WTC11 (cell line): Measurements from ENCODE around the gene SMIM44. TPM values are rescaled to one million over a fixed set of nuclear protein-coding genes. Genes with fewer than 3 reads are reported as not detected.

ENCODE experiments used
- ATAC-seq: fragments of 200-7000 bp; cut with Tn5 transposase; 2 replicates; pipeline ENCODE4 v1.10.0; 2021; ENCODE audit warnings: mild to moderate bottlenecking, moderate library complexity
- CTCF ChIA-PET: fragments of 300-600 bp; sonication (Branson Sonifier 250); formaldehyde crosslinking; loops from one replicate; lab custom pipeline; 2021; ENCODE audit warnings: antibody characterized with exemption; lab: Charles Lee
- POLR2A ChIA-PET: fragments of 350-600 bp; sonication (Branson Sonifier 250); formaldehyde crosslinking; loops from one replicate; lab custom pipeline; 2021; ENCODE audit warnings: antibody characterized with exemption; lab: Charles Lee
- DNase-seq: peaks from one replicate; pipeline ENCODE4 v3.0.0; 2021; ENCODE audit warnings: low spot score
- H3K27ac Mint-ChIP-seq: 2 replicates; pipeline ENCODE4 v1.8.0; 2021; ENCODE audit warnings: mixed read lengths
- H3K27me3 Mint-ChIP-seq: 2 replicates; pipeline ENCODE4 v1.8.0; 2021; ENCODE audit warnings: low read depth, mild to moderate bottlenecking, moderate library complexity, mixed read lengths
- H3K36me3 Mint-ChIP-seq: 2 replicates; pipeline ENCODE4 v1.8.0; 2021; ENCODE audit warnings: mixed read lengths
- H3K4me1 Mint-ChIP-seq: 2 replicates; pipeline ENCODE4 v1.8.0; 2022; ENCODE audit warnings: mixed read lengths
- H3K4me3 Mint-ChIP-seq: 2 replicates; pipeline ENCODE4 v1.8.0; 2021; ENCODE audit warnings: mild to moderate bottlenecking, moderate library complexity, mixed read lengths
- H3K9me3 Mint-ChIP-seq: 2 replicates; pipeline ENCODE4 v1.8.0; 2021; ENCODE audit warnings: mixed read lengths
- AR ChIP-seq: fragments of 250-450 bp; sonication (Bioruptor Pico); IDR thresholded peaks from 2 replicates; pipeline ENCODE4 v1.9.0; 2021; ENCODE audit warnings: mild to moderate bottlenecking
- ATF3 ChIP-seq: sonication (generic); formaldehyde crosslinking; conservative IDR thresholded peaks from 2 replicates; pipeline ENCODE4 v1.8.1; 2022; ENCODE audit warnings: mild to moderate bottlenecking, missing genetic modification reagents
- E2F4 ChIP-seq: sonication (generic); formaldehyde crosslinking; IDR thresholded peaks from 2 replicates; pipeline ENCODE4 v1.8.1; 2022; ENCODE audit warnings: low read depth, mild to moderate bottlenecking, moderate library complexity, missing genetic modification reagents, borderline replicate concordance
- EMX1 ChIP-seq: fragments of 250-450 bp; sonication (Bioruptor Pico); IDR thresholded peaks from 2 replicates; pipeline ENCODE4 v1.8.0; 2021; ENCODE audit warnings: mild to moderate bottlenecking
- ETV6 ChIP-seq: sonication (generic); formaldehyde crosslinking; IDR thresholded peaks from 2 replicates; pipeline ENCODE4 v1.8.1; 2022; ENCODE audit warnings: mild to moderate bottlenecking, missing genetic modification reagents
- FOXK1 ChIP-seq: sonication (generic); formaldehyde crosslinking; IDR thresholded peaks from 2 replicates; pipeline ENCODE4 v1.8.0; 2022; ENCODE audit warnings: mild to moderate bottlenecking, moderate library complexity, missing genetic modification reagents
- GABPB1 ChIP-seq: sonication (generic); formaldehyde crosslinking; IDR thresholded peaks from 2 replicates; pipeline ENCODE4 v1.8.1; 2023; ENCODE audit warnings: mild to moderate bottlenecking, missing genetic modification reagents
- GTF2I ChIP-seq: fragments of 250-450 bp; sonication (Bioruptor Pico); conservative IDR thresholded peaks from 2 replicates; pipeline ENCODE4 v1.4.0; 2021; ENCODE audit warnings: mild to moderate bottlenecking
- MAX ChIP-seq: sonication (generic); formaldehyde crosslinking; IDR thresholded peaks from 2 replicates; pipeline ENCODE4 v1.8.0; 2022; ENCODE audit warnings: mild to moderate bottlenecking, missing genetic modification reagents
- MYBL2 ChIP-seq: sonication (generic); formaldehyde crosslinking; IDR thresholded peaks from 2 replicates; pipeline ENCODE4 v1.8.1; 2023; ENCODE audit warnings: mild to moderate bottlenecking, moderate library complexity, missing genetic modification reagents
- PRRX2 ChIP-seq: fragments of 250-450 bp; sonication (Bioruptor Pico); IDR thresholded peaks from 2 replicates; pipeline ENCODE4 v1.8.0; 2021; ENCODE audit warnings: mild to moderate bottlenecking
- SMAD3 ChIP-seq: sonication (generic); formaldehyde crosslinking; IDR thresholded peaks from 2 replicates; pipeline ENCODE4 v1.8.0; 2022; ENCODE audit warnings: missing genetic modification reagents, mild to moderate bottlenecking, borderline replicate concordance
- TEAD1 ChIP-seq: sonication (generic); formaldehyde crosslinking; IDR thresholded peaks from 2 replicates; pipeline ENCODE4 v1.8.0; 2022; ENCODE audit warnings: mild to moderate bottlenecking, missing genetic modification reagents
- ZSCAN18 ChIP-seq: fragments of 250-450 bp; sonication (Bioruptor Pico); IDR thresholded peaks from 2 replicates; pipeline ENCODE4 v2.1.2; 2022; ENCODE audit warnings: mild to moderate bottlenecking, moderate library complexity
- total RNA-seq: library from RNA; stranded (reverse); gene quantifications from 3 replicates; pipeline ENCODE4 v1.2.3, GENCODE V29; 2021
- TF ChIP-seq, protein P1 (sequence below): fragments of 200-600 bp; IDR thresholded peaks from 2 replicates; pipeline ENCODE4 v1.8.0; 2022; ENCODE audit warnings: antibody characterized with exemption
- TF ChIP-seq, protein P2 (sequence below): fragments of 250-450 bp; sonication (Bioruptor Pico); IDR thresholded peaks from 2 replicates; pipeline ENCODE4 v1.8.0; 2021; ENCODE audit warnings: mild to moderate bottlenecking
- TF ChIP-seq, protein P3 (sequence below): sonication (generic); formaldehyde crosslinking; IDR thresholded peaks from 2 replicates; pipeline ENCODE4 v1.8.0; 2022; ENCODE audit warnings: missing genetic modification reagents
- TF ChIP-seq, protein P4 (sequence below): fragments of 250-450 bp; sonication (Bioruptor Pico); IDR thresholded peaks from 2 replicates; pipeline ENCODE4 v1.9.0; 2021; ENCODE audit warnings: mild to moderate bottlenecking

The SMIM44 gene
- total RNA-seq, 1 experiment from 2014 or later, result not detected

DNA sequence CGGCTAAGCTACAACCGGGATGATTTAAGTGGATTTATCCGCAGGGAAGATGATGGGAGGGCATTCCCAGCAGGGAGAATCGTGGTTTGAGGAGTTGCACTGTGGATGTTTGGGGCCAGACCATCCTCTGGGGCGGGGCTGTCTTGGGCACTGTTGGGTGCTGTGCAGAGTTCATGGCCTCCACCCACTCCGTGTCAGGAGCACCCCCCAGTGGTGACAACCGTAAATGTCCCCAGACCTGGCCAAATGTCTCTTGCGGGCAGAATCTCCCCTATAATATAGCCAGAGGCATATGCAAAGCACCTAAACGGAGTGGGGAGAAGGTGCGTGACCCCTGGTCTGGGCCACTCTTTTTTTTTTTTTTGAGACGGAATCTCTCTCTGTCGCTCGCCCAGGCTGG lies 43.2 kb downstream of the SMIM44 start:
- Mint-ChIP-seq H3K36me3 (no peaks in the 10 kb centered on the region), H3K4me1 (peaks cover 17% of the 10 kb centered on the region), H3K27ac (no peak overlapping the region), H3K27me3 (no peaks in the 10 kb centered on the region), H3K4me3 (no peak overlapping the region), H3K9me3 (no peaks in the 10 kb centered on the region)
- ChIA-PET POLR2A (no interaction called here), CTCF (interaction anchor here (0.6 to 4.0 kb wide), 8 partner anchors 9 to 135 kb away, joined by 3 to 21 read pairs (median 4); no protein-coding TSS in a partner anchor)
- no peak for TF ChIP-seq SMAD3
- TF ChIP-seq, protein P1, sequence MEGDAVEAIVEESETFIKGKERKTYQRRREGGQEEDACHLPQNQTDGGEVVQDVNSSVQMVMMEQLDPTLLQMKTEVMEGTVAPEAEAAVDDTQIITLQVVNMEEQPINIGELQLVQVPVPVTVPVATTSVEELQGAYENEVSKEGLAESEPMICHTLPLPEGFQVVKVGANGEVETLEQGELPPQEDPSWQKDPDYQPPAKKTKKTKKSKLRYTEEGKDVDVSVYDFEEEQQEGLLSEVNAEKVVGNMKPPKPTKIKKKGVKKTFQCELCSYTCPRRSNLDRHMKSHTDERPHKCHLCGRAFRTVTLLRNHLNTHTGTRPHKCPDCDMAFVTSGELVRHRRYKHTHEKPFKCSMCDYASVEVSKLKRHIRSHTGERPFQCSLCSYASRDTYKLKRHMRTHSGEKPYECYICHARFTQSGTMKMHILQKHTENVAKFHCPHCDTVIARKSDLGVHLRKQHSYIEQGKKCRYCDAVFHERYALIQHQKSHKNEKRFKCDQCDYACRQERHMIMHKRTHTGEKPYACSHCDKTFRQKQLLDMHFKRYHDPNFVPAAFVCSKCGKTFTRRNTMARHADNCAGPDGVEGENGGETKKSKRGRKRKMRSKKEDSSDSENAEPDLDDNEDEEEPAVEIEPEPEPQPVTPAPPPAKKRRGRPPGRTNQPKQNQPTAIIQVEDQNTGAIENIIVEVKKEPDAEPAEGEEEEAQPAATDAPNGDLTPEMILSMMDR, result peak; percentile 62
- peak; percentile 71 for ATAC-seq
- peak; percentile 87 for DNase-seq

GRCh38 chr19:3434630-3435553 lies 48.3 kb downstream of the SMIM44 start:
- Mint-ChIP-seq H3K9me3 (0 out of 2 replicates have a peak, but pooled peaks cover 6% of the 10 kb centered on the region), H3K36me3 (no peaks in the 10 kb centered on the region), H3K27me3 (peaks cover 5% of the 10 kb centered on the region; the same call in 1 of the 2 replicates), H3K4me3 (peak overlapping the region; percentile 96), H3K27ac (peak overlapping the region; percentile 99), H3K4me1 (peaks cover 9% of the 10 kb centered on the region)
- peak; percentile 90 for ATAC-seq
- CTCF ChIA-PET, result interaction anchor here (1.0 to 1.3 kb wide), 3 partner anchors 50 to 130 kb away, joined by 3 to 5 read pairs (median 4); no protein-coding TSS in a partner anchor
- DNase-seq, result peak; percentile 97
- POLR2A ChIA-PET, result interaction anchor here (1.0 to 1.5 kb wide), 2 partner anchors 23 to 70 kb away, joined by 3 to 5 read pairs; no protein-coding TSS in a partner anchor
- TF ChIP-seq GABPB1 (CRISPR knock-in tag), result peak; percentile 88
- peak; percentile 12; the same call in 1 of the 2 replicates for TF ChIP-seq ZSCAN18 (CRISPR knock-in tag)
- 0 out of 2 replicates have a peak, but pooled peaks have one; percentile 14 for TF ChIP-seq SMAD3
- TF ChIP-seq ATF3, result no peak
- no peak for TF ChIP-seq E2F4 (CRISPR knock-in tag)
- peak; percentile 85 for TF ChIP-seq GTF2I (CRISPR knock-in tag)
- TF ChIP-seq AR, result 0 out of 2 replicates have a peak, but pooled peaks have one; percentile 19
- TF ChIP-seq, protein P2, sequence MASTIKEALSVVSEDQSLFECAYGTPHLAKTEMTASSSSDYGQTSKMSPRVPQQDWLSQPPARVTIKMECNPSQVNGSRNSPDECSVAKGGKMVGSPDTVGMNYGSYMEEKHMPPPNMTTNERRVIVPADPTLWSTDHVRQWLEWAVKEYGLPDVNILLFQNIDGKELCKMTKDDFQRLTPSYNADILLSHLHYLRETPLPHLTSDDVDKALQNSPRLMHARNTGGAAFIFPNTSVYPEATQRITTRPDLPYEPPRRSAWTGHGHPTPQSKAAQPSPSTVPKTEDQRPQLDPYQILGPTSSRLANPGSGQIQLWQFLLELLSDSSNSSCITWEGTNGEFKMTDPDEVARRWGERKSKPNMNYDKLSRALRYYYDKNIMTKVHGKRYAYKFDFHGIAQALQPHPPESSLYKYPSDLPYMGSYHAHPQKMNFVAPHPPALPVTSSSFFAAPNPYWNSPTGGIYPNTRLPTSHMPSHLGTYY, result peak; percentile 48; the same call in 1 of the 2 replicates
- 0 out of 2 replicates have a peak, but pooled peaks have one; percentile 53 for TF ChIP-seq PRRX2 (CRISPR knock-in tag)
- TF ChIP-seq ETV6 (CRISPR knock-in tag), result peak; percentile 68
- TF ChIP-seq FOXK1 (CRISPR knock-in tag), result peak; percentile 71
- TF ChIP-seq MAX (CRISPR knock-in tag), result peak; percentile 78
- TF ChIP-seq, protein P3, sequence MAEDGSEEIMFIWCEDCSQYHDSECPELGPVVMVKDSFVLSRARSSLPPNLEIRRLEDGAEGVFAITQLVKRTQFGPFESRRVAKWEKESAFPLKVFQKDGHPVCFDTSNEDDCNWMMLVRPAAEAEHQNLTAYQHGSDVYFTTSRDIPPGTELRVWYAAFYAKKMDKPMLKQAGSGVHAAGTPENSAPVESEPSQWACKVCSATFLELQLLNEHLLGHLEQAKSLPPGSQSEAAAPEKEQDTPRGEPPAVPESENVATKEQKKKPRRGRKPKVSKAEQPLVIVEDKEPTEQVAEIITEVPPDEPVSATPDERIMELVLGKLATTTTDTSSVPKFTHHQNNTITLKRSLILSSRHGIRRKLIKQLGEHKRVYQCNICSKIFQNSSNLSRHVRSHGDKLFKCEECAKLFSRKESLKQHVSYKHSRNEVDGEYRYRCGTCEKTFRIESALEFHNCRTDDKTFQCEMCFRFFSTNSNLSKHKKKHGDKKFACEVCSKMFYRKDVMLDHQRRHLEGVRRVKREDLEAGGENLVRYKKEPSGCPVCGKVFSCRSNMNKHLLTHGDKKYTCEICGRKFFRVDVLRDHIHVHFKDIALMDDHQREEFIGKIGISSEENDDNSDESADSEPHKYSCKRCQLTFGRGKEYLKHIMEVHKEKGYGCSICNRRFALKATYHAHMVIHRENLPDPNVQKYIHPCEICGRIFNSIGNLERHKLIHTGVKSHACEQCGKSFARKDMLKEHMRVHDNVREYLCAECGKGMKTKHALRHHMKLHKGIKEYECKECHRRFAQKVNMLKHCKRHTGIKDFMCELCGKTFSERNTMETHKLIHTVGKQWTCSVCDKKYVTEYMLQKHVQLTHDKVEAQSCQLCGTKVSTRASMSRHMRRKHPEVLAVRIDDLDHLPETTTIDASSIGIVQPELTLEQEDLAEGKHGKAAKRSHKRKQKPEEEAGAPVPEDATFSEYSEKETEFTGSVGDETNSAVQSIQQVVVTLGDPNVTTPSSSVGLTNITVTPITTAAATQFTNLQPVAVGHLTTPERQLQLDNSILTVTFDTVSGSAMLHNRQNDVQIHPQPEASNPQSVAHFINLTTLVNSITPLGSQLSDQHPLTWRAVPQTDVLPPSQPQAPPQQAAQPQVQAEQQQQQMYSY, result peak; percentile 51
- 0 out of 2 replicates have a peak, but pooled peaks have one; percentile 59 for TF ChIP-seq EMX1 (CRISPR knock-in tag)
- TF ChIP-seq TEAD1, result 0 out of 2 replicates have a peak, but pooled peaks have one; percentile 46
- TF ChIP-seq, protein P4, sequence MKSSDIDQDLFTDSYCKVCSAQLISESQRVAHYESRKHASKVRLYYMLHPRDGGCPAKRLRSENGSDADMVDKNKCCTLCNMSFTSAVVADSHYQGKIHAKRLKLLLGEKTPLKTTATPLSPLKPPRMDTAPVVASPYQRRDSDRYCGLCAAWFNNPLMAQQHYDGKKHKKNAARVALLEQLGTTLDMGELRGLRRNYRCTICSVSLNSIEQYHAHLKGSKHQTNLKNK, result 0 out of 2 replicates have a peak, but pooled peaks have one; percentile 29
- TF ChIP-seq MYBL2 (CRISPR knock-in tag), result peak; percentile 50; the same call in 1 of the 2 replicates
